Transverse colon (tissue), 4 donors: Measurements from ENCODE around the gene RBM24. TPM values are rescaled to one million over a fixed set of nuclear protein-coding genes. Genes with fewer than 3 reads are reported as not detected.
"Not testable (repeated sequence)": the region's sequence is repeated elsewhere in the genome, so short reads cannot be mapped to it uniquely, and the experiment has no call there.

ENCODE experiments used
- DNase-seq: peaks from one replicate; pipeline ENCODE4 v3.0.0-alpha.2; 2019
- H3K27ac ChIP-seq, 4 donors: fragments of 200-600 bp; sonication (generic); 2 replicates each; pipeline ENCODE4 v1.5.1; 2016 to 2018; ENCODE audit warnings: inconsistent platforms in 4 of 4
- H3K27me3 ChIP-seq: fragments of 200-600 bp; sonication (generic); 2 replicates; pipeline ENCODE4 v1.5.1; 2017; ENCODE audit warnings: inconsistent platforms
- H3K36me3 ChIP-seq, 4 donors: fragments of 200-600 bp; sonication (generic); 2 replicates each; pipeline ENCODE4 v1.5.1; 2017 to 2019; ENCODE audit warnings: inconsistent platforms in 4 of 4
- H3K4me1 ChIP-seq, 4 donors: fragments of 200-600 bp; sonication (generic); 2 replicates each; pipeline ENCODE4 v1.5.1; 2017 to 2020; ENCODE audit warnings: inconsistent platforms in 4 of 4
- H3K4me3 ChIP-seq, 4 donors: fragments of 200-600 bp; sonication (generic); 1 replicate in 1 of 4; 2 replicates in 3 of 4; pipeline versions ENCODE4 v1.5.1 to v1.6.1; 2017 to 2019; ENCODE audit warnings: inconsistent platforms in 4 of 4
- H3K9me3 ChIP-seq, 2 donors: fragments of 200-600 bp; sonication (generic); 2 replicates each; pipeline ENCODE4 v1.5.1; 2017 to 2019; ENCODE audit warnings: inconsistent platforms in 2 of 2
- EP300 ChIP-seq: sonication (generic); formaldehyde crosslinking; IDR thresholded peaks from one replicate; pipeline ENCODE4 v1.6.1; 2017; ENCODE audit warnings: antibody characterized with exemption, low read depth
- POLR2A ChIP-seq: fragments of 450-650 bp; IDR thresholded peaks from one replicate; pipeline ENCODE4 v1.6.1; 2016; ENCODE audit warnings: antibody characterized with exemption, mild to moderate bottlenecking, moderate library complexity
- POLR2AphosphoS5 ChIP-seq, 3 donors: sonication (generic); formaldehyde crosslinking; IDR thresholded peaks; one replicate each; pipeline ENCODE4 v1.6.1; 2016; ENCODE audit warnings: antibody characterized with exemption in 3 of 3
- WGBS, 2 donors: methylation state at CpG; one replicate each; pipeline ENCODE4 v1.1.5; 2018; ENCODE audit warnings: low coverage in 1 of 2; 5-methylcytosine and 5-hydroxymethylcytosine counted together
- in situ Hi-C, 4 donors: fragments of 200-750 bp; cut with MboI; loops; one replicate each; pipeline versions ENCODE4 v1.15.0 to v1.15.1; 2017; ENCODE audit warnings: low sequenced_read_pairs in 3 of 4, low pct_ligation_motif_present in 1 of 4, low pct_unique_long_range_greater_than_20kb in 1 of 4
- intact Hi-C: fragments of 100-400 bp; cut with DNase I; formaldehyde crosslinking; loops from one replicate; pipeline ENCODE4 v1.15.1; 2023; ENCODE audit warnings: low total_unique reads
- total RNA-seq, 4 donors: library from RNA; depleted of rRNA; stranded (reverse); fragments of >200 nt; gene quantifications; one replicate each; pipeline ENCODE4 v1.1.0, GENCODE V29; 2016
- TF ChIP-seq, protein P1 (sequence below), 5 experiments: fragments of 200-600 bp in 3 of 5; fragments of 450-650 bp in 2 of 5; sonication (generic) in 3 of 5; IDR thresholded peaks; 1 replicate in 2 of 5; 2 replicates in 3 of 5; pipeline ENCODE4 v1.5.1; 2016 to 2017; ENCODE audit warnings: antibody characterized with exemption in 5 of 5, inconsistent platforms in 3 of 5, mild to moderate bottlenecking in 2 of 5, moderate library complexity in 1 of 5

RBM24 gene
- total RNA-seq, 4 donors from 2014 or later = 4.8 to 10.2 TPM; not detected in 2

DNA sequence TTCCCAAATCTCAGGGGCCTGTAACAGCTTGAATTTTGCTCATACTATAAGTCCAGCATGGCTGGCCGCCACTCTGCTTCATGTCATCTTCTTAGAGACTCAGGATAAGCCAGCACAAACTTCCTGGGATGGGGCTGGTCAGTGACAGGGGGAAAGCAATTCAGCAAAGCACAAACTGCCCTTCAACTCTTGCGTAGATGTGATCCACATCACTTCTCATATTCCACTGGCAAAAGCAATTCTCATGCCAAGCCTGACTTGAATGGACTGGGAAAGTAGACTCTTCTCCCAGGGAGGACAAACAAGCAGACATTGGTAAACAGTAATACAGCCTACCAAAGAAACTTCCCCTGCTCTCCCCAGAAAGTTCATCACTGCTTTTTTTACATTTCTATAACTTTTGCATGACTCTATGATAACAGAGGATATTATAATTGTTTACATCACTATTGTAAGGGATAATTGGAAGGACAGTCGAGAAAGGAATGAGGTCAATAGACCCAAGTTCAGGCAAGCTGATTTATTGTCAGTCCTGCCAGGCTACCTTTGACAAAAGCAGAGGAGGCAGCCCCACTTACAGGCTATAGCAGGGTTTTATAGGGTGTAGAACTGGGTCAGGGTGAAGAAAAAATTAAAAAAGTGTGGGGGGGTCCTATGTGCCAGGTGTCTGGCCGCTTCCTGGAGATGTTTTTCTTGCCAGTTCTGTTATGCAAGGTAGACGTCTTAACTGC lies 37.4 kb downstream of the RBM24 start:
- no peak for DNase-seq
- Histone ChIP-seq H3K36me3 (no peaks in the 10 kb centered on the region), H3K27ac (no peak overlapping the region), H3K4me1 (no peaks in the 10 kb centered on the region), H3K9me3 (no peaks in the 10 kb centered on the region), H3K27me3 (no peaks in the 10 kb centered on the region), H3K4me3 (no peak overlapping the region)
- in situ Hi-C loops (no loop called here), intact Hi-C loops (no loop called here)
- 63 to 79% methylated on average over 2 to 5 of the region's 5 CpGs for WGBS, 2 donors
- no peak for TF ChIP-seq POLR2AphosphoS5 (IDR thresholded peaks at IDR 0.05)
- no peak for TF ChIP-seq POLR2A

DNA sequence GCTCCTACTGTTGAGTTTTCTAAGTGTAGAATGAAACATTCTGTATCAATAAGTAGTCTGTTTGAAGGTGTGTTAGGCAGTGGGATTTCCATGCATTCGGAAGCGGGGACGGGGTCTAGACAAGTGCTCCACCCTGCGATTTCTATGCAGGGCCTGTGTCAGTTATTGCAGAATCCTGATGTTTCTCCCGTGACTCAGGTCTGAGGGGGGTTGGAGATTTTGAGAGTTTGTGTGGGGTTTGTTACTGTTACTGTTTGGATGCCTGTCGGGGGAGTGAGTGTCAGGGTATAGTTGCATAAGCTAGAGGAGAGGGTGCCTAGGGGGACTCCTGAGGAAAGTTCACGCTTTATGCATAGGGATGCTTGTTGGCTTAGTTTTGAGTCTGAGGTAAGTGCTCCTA lies 39.1 kb downstream of the RBM24 start:
- H3K4me1 ChIP-seq, H3K36me3 ChIP-seq, H3K27me3 ChIP-seq, intact Hi-C loops, H3K4me3 ChIP-seq, in situ Hi-C loops, DNase-seq, H3K9me3 ChIP-seq, H3K27ac ChIP-seq: not testable (repeated sequence)
- 87% methylated on average over 7 of the region's 7 CpGs; no CpG with 5 or more reads in 1 of the 2 donors for WGBS, 2 donors

DNA sequence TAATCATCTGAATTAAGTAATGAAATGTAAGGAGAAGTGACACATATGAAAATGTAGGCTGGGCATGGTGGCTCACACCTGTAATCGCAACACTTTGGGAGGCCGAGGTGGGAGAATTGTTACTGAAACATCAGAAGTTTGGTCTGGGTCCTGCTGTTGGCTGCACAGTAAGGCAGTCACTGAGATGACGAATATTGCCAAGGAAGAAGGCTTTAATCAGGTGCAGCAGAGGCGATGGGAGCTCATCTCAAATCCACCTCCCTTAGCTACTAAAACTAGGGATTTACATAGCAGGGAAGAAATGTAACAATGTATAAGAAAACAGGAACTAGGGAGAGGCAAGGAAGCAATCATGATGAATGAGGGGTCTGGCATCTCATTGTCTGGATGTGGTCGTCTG lies 50.1 kb downstream of the RBM24 start:
- Histone ChIP-seq H3K4me3 (no peak overlapping the region), H3K4me1 (no peaks in the 10 kb centered on the region), H3K9me3 (no peaks in the 10 kb centered on the region), H3K27me3 (no peaks in the 10 kb centered on the region), H3K27ac (no peak overlapping the region), H3K36me3 (no peaks in the 10 kb centered on the region)
- TF ChIP-seq EP300 (no peak), POLR2A (no peak), POLR2AphosphoS5 (IDR thresholded peaks at IDR 0.05) (no peak)
- TF ChIP-seq, protein P1, sequence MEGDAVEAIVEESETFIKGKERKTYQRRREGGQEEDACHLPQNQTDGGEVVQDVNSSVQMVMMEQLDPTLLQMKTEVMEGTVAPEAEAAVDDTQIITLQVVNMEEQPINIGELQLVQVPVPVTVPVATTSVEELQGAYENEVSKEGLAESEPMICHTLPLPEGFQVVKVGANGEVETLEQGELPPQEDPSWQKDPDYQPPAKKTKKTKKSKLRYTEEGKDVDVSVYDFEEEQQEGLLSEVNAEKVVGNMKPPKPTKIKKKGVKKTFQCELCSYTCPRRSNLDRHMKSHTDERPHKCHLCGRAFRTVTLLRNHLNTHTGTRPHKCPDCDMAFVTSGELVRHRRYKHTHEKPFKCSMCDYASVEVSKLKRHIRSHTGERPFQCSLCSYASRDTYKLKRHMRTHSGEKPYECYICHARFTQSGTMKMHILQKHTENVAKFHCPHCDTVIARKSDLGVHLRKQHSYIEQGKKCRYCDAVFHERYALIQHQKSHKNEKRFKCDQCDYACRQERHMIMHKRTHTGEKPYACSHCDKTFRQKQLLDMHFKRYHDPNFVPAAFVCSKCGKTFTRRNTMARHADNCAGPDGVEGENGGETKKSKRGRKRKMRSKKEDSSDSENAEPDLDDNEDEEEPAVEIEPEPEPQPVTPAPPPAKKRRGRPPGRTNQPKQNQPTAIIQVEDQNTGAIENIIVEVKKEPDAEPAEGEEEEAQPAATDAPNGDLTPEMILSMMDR (IDR thresholded peaks at IDR 0.05) = no peak
- WGBS, 2 donors = 69 to 85% methylated on average over 5 of the region's 5 CpGs
- intact Hi-C loops = no loop called here
- in situ Hi-C loops = no loop called here
- DNase-seq = no peak

DNA sequence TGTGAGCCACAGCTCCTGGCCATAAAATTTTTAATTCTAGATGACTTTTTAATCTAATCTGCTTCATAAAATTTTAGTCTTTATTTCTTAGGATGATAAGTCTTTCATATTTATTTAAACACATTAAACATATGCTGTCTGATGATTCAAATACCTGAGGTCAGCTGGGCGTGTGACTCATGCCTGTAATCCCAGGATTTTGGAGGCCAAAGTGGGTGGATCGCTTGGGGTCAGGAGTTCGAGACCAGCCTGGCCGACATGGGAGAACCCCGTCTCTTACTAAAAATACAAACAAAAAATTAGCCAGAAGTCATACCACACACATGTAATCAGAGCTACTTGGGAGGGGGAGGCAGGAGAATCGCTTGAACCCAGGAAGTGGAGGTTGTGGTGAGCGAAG lies 53.1 kb downstream of the RBM24 start:
- WGBS, 2 donors = 79 to 88% methylated on average over 1 to 7 of the region's 7 CpGs
- H3K9me3 ChIP-seq = no peaks in the 10 kb centered on the region
- DNase-seq = no peak
- peaks cover 0 to 6% (median 4%) of the 10 kb centered on the region in 4 donors for H3K4me1 ChIP-seq
- TF ChIP-seq POLR2A = no peak
- TF ChIP-seq, protein P1 (IDR thresholded peaks at IDR 0.05) = no peak
- no peak for TF ChIP-seq EP300
- TF ChIP-seq POLR2AphosphoS5 (IDR thresholded peaks at IDR 0.05) = no peak
- H3K27me3 ChIP-seq = no peaks in the 10 kb centered on the region
- H3K27ac ChIP-seq = no peak overlapping the region
- intact Hi-C loops = no loop called here
- H3K4me3 ChIP-seq = no peak overlapping the region
- in situ Hi-C loops = no loop called here
- no peaks in the 10 kb centered on the region for H3K36me3 ChIP-seq

DNA sequence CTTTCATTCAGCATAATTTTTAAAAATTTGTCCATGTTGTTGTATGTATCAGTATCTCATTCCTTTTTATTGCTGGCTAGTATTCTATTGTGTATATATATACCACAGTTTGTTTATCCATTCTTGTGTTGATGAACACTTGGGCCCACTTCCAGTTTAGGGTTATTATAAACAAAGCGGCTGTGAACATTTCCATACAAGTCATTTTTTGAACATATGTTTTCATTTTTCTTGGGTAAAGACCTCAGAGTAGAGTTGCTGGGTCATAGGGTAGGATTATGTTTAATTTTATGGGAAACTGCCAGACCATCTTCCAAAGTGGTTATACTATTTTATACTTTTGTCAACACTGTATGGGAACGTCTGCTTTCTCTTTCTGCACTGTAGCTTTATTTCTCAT lies 55.3 kb downstream of the RBM24 start:
- H3K4me1 ChIP-seq = peaks cover 0 to 6% (median 4%) of the 10 kb centered on the region in 4 donors
- H3K27ac ChIP-seq = no peak overlapping the region
- intact Hi-C loops = no loop called here
- in situ Hi-C loops = no loop called here
- H3K27me3 ChIP-seq = no peaks in the 10 kb centered on the region
- WGBS, 2 donors = 53 to 55% methylated on average over 2 of the region's 2 CpGs
- no peaks in the 10 kb centered on the region for H3K36me3 ChIP-seq
- TF ChIP-seq EP300 = no peak
- TF ChIP-seq POLR2AphosphoS5 (IDR thresholded peaks at IDR 0.05) = no peak
- TF ChIP-seq, protein P1 (IDR thresholded peaks at IDR 0.05) = no peak
- no peak for TF ChIP-seq POLR2A
- no peaks in the 10 kb centered on the region for H3K9me3 ChIP-seq
- no peak overlapping the region for H3K4me3 ChIP-seq
- DNase-seq = no peak
